GM21528 (cell line): ENCODE results near the gene ME3.

ENCODE experiments used
- ATAC-seq: cut with Tn5 transposase; IDR thresholded peaks from one replicate; pipeline ENCODE4 v1.9.1; 2021; ENCODE audit warnings: mild to moderate bottlenecking, moderate library complexity; ENCODE audit not compliant: unreplicated experiment, low FRiP score

Gene ME3

DNA sequence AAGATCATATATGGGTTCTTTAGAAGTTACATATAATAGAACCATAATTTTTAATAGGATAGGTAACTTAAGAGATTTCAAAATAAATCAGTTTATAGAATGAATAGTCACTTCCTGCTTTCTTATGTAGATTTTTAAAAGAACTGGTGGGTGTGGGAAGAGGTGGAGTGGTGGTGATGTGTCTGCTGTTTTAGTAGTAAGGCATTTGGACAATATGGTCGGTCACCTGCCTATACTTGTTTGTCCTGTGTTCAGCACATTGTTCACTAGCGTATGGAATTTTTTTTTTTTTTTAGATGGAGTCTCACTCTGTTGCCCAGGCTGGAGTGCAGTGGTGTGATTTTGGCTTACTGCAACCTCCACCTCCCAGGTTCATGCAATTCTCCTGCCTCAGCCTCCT, 258.4 kb downstream of the ME3 start:
- ATAC-seq: no peak

DNA sequence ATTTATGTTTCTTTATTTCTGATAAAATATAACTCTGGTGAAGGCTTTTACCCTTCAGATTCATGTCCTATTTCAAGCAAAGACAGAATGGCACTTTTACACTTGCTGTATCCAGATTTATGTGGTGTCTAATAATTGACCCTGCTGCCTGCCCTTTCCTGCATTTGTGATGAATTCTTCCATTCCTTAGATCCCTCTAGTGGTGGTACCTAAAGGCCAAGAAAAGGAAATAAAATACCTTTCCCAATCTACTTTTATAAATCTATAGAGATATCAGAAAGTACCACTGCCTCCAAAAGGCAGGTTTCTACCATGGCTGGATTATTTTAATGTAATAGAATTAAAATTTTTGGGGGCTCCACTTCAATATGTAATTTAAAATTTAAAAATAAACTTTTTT, 263.6 kb downstream of the ME3 start:
- no peak for ATAC-seq

DNA sequence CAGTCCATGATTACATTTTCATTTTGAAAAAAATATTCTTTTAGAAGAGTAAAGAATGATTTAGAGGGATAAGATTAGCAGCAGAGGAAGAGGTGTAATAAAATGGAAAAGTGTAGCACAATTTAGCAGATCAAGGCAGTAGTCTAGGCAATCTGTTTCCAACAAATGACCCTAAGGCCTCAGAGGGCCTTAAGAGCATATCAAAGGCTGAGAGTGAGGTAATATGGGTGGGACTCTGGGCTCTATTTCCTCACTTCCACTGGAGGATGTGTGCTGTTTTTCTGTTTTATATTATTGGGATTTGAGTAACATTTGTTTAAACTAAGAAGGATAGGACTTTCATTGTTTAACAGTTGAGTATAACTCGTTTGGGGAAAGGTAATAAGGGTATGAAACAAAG, 269.0 kb downstream of the ME3 start:
- no peak for ATAC-seq

DNA sequence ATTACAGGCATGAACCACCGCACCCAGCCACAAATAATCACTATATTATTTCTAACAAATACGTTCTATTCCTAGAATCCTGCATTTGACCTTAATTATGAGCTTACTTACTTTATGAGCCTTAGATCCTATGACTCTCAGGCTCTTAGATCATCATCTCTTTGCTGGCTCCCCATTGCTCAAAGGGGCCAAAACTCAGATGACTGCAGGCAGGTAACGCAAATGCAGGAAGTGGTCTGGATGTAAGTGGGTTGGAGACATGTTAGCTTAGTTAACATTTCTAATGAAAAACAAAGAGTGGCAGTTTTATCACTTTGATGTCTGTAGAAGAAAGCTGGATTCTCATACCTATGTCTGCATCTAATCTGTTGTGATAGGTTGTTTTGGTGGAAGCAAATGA, 274.3 kb downstream of the ME3 start:
- no peak for ATAC-seq

DNA sequence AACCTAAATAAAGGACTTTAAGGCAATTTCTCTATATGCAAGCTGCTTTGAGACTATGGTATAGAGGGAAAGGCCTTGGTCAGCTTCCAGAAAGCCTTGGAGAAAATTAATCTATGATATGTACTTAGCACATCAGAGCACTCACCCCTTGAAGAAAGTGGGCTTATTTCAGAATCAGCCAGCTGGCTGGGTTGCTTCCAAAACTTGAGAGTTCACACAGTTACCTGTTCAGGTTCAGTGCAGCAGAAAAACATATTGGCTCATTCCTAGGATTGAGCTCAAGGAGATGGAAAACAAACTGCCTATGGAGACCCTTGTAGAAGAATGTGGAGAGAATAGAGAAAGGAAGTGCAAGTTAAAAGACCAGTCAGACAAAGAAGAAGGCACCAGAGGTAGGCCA, 275.1 kb downstream of the ME3 start:
- ATAC-seq: no peak

DNA sequence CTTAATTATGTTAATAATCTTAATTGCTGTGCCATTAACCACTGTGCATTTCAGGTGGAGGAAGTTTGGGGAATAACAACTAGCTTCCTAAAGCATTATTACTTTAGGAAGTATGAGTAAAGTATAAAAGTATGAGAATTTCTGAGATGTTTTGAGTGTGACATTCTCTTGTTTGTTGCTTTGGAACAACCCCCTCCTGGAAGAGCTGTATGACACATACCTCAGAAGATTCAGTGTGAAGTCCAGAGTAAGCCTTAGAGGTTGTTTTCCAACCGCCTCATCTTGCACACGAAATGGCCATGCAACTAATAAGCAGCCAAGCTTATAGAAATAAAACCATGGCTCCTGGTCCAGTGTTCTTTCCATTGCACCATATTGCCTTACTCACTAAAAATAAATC, 276.0 kb downstream of the ME3 start:
- ATAC-seq: no peak

DNA sequence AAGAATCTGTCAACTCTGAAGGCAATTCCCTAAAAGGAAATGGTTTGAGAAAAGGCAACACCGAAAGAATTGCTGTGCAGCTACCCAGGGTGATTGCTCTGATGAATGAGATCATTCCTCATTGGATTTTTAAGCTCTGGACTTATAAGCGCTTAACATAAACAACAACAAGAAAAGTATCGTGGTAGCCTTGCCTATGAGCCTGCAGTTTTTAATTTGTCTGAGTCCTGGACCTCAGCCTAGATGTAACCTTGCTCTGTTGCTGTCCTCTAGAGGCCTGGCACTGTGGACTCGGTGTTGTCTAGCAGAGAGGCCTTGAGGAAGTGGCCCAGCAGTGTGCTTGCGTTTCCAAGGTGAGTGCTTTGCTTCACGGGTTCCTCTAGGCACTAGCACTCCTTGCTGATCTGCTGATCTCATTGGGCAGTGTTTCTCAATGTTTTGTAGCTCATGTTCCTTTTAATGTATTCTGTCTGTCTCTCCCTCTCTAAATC, 277.3 kb downstream of the ME3 start:
- no peak for ATAC-seq
